ENCODE measurements around the gene TSC2.

DNA sequence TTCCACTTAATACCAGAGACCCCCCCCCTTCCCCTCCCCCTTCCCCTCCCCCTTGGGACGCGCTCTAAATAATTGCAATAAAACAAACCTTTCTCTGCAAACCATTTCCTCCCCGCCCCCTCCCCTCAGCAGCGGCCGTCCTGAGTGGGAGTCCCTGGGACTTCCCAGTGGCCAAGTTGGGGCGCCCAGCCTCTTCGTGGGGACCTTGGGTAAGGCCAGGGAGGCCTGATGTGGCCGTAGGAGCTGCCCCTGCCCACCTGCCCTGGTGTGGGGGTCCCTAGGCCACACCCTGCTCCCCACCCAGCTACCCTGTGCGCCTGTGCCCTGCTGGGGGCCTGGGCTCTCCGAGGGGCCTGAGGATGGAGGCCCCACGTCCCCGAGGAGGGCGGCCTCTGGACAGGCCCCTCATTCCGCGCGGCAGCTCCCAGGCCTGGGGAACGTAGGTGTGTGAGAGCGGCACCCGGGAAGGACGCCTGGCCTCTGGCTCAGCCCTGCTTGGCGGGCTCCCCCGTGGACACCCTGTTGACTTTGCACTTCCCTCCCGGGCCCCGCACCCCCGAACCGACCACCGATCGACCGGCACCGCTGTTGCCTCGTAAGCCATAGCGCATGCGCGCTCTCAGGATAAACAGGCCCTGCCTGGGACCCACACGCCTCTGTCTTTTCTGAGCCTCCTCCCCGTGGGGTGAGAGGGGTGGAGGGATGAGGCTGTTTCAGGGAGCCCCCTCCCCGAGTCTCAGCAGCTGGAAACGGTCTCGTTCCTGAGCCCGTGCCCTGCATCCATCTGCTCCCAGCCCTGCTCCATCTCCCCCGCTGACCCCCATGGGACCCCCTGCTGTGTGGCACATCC is 9.2 kb upstream of the TSC2 start:
- TF ChIP-seq, protein P1, sequence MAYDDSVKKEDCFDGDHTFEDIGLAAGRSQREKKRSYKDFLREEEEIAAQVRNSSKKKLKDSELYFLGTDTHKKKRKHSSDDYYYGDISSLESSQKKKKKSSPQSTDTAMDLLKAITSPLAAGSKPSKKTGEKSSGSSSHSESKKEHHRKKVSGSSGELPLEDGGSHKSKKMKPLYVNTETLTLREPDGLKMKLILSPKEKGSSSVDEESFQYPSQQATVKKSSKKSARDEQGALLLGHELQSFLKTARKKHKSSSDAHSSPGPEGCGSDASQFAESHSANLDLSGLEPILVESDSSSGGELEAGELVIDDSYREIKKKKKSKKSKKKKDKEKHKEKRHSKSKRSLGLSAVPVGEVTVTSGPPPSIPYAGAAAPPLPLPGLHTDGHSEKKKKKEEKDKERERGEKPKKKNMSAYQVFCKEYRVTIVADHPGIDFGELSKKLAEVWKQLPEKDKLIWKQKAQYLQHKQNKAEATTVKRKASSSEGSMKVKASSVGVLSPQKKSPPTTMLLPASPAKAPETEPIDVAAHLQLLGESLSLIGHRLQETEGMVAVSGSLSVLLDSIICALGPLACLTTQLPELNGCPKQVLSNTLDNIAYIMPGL (CRISPR knock-in tag; IDR thresholded peaks at IDR 0.05): no peak
- TF ChIP-seq, protein P2, sequence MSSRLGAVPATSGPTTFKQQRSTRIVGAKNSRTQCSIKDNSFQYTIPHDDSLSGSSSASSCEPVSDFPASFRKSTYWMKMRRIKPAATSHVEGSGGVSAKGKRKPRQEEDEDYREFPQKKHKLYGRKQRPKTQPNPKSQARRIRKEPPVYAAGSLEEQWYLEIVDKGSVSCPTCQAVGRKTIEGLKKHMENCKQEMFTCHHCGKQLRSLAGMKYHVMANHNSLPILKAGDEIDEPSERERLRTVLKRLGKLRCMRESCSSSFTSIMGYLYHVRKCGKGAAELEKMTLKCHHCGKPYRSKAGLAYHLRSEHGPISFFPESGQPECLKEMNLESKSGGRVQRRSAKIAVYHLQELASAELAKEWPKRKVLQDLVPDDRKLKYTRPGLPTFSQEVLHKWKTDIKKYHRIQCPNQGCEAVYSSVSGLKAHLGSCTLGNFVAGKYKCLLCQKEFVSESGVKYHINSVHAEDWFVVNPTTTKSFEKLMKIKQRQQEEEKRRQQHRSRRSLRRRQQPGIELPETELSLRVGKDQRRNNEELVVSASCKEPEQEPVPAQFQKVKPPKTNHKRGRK (CRISPR knock-in tag; IDR thresholded peaks at IDR 0.05; ENCODE audit: borderline replicate concordance): no peak
- TF ChIP-seq, protein P3, sequence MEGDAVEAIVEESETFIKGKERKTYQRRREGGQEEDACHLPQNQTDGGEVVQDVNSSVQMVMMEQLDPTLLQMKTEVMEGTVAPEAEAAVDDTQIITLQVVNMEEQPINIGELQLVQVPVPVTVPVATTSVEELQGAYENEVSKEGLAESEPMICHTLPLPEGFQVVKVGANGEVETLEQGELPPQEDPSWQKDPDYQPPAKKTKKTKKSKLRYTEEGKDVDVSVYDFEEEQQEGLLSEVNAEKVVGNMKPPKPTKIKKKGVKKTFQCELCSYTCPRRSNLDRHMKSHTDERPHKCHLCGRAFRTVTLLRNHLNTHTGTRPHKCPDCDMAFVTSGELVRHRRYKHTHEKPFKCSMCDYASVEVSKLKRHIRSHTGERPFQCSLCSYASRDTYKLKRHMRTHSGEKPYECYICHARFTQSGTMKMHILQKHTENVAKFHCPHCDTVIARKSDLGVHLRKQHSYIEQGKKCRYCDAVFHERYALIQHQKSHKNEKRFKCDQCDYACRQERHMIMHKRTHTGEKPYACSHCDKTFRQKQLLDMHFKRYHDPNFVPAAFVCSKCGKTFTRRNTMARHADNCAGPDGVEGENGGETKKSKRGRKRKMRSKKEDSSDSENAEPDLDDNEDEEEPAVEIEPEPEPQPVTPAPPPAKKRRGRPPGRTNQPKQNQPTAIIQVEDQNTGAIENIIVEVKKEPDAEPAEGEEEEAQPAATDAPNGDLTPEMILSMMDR (IDR thresholded peaks at IDR 0.05): no peak
- no peak for TF ChIP-seq NR2C2 (CRISPR knock-in tag; IDR thresholded peaks at IDR 0.05)
- TF ChIP-seq, protein P4, sequence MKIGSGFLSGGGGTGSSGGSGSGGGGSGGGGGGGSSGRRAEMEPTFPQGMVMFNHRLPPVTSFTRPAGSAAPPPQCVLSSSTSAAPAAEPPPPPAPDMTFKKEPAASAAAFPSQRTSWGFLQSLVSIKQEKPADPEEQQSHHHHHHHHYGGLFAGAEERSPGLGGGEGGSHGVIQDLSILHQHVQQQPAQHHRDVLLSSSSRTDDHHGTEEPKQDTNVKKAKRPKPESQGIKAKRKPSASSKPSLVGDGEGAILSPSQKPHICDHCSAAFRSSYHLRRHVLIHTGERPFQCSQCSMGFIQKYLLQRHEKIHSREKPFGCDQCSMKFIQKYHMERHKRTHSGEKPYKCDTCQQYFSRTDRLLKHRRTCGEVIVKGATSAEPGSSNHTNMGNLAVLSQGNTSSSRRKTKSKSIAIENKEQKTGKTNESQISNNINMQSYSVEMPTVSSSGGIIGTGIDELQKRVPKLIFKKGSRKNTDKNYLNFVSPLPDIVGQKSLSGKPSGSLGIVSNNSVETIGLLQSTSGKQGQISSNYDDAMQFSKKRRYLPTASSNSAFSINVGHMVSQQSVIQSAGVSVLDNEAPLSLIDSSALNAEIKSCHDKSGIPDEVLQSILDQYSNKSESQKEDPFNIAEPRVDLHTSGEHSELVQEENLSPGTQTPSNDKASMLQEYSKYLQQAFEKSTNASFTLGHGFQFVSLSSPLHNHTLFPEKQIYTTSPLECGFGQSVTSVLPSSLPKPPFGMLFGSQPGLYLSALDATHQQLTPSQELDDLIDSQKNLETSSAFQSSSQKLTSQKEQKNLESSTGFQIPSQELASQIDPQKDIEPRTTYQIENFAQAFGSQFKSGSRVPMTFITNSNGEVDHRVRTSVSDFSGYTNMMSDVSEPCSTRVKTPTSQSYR (CRISPR knock-in tag; IDR thresholded peaks at IDR 0.05): no peak
- TF ChIP-seq, protein P5, sequence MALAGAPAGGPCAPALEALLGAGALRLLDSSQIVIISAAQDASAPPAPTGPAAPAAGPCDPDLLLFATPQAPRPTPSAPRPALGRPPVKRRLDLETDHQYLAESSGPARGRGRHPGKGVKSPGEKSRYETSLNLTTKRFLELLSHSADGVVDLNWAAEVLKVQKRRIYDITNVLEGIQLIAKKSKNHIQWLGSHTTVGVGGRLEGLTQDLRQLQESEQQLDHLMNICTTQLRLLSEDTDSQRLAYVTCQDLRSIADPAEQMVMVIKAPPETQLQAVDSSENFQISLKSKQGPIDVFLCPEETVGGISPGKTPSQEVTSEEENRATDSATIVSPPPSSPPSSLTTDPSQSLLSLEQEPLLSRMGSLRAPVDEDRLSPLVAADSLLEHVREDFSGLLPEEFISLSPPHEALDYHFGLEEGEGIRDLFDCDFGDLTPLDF (CRISPR knock-in tag; IDR thresholded peaks at IDR 0.05): no peak
- no peak for TF ChIP-seq CREB1 (CRISPR knock-in tag; IDR thresholded peaks at IDR 0.05)
- TF ChIP-seq IRF2 (CRISPR knock-in tag; IDR thresholded peaks at IDR 0.05; ENCODE audit: borderline replicate concordance, low read depth): no peak
